NCI-H187 treated with DMSO at 0.1 percent for 48 hours (cell line): ENCODE measurements around the gene SPEM3.

ENCODE experiments used
- DNase-seq: peaks from one replicate; lab custom pipeline; 2025; lab: John Stamatoyannopoulos, UW

SPEM3 gene

GRCh38 chr17:7421186-7421585 is 7.5 kb upstream of the SPEM3 start:
- no peak for DNase-seq

- no peak for DNase-seq
Measured at GRCh38 chr17:7423679-7424078, 5.0 kb upstream of the SPEM3 start.

DNA sequence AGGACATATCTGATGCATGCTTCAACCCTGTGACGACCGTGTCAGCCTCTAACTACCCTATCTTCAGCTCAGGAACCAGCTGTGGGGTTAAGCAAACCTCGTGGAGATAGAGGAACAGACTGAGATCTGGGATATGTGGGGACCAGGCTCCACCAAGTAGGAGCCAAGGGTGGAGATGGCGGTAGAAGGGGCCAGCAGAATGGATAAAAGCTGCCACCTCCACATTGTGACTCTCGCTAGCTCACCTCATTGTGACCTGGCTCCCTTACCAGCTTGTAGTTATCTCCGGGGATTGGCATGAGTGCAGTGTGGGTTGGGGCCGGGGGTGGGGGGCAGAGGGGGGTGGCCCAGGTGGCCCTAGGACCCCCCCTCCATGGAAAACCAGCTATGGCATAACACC is 3.3 kb upstream of the SPEM3 start, which contains the start of gene SPEM2:
Gene SPEM2 (plus strand): TSS at position 301 of the 400 bp plus-strand sequence. CDS start 73 bp downstream, at position 374.
- no peak for DNase-seq

DNA sequence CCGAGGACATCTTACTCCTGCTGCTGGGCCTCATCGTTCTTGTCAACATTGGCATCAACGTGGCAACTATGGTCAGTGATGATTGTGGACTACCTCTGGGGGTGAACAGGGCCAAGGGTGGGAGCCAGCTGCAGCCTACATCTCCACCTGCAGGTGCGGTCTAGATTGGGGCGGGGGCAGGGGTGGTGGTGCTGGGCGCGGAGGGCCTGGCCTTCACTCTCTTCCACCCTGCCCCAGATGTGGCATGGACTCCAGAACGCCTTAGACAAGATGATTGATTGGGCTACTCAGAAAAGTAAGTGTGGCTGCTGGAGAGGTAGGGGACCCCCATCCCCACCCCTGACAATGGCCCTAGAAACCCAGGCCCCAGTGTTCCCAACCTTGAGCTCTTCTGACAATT is 2.9 kb upstream of the SPEM3 start:
- DNase-seq: no peak

DNA sequence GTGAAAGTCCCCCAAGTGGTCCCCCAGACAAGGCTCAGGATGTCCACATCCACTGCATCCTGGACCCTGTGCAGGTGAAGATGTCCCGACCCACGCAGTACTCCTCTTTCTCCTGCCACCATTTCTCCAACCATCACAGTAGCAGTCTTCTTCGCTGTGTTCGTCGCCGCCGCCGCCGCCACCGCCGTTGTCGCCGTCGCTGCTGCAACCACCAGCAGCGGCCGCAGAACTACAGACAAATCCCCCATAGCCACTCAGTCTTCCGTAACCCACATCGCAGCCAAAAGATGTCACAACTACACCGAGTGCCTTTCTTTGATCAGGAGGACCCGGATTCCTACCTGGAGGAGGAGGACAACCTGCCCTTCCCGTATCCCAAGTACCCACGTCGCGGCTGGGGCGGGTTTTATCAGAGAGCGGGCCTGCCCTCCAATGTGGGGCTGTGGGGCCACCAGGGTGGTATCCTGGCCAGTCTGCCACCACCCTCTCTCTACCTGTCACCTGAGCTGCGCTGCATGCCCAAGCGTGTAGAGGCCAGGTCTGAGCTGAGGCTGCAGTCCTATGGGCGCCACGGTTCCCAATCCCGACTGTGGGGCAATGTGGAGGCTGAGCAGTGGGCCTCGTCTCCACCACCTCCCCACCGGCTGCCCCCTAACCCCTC is 2.3 kb upstream of the SPEM3 start:
- no peak for DNase-seq

DNA sequence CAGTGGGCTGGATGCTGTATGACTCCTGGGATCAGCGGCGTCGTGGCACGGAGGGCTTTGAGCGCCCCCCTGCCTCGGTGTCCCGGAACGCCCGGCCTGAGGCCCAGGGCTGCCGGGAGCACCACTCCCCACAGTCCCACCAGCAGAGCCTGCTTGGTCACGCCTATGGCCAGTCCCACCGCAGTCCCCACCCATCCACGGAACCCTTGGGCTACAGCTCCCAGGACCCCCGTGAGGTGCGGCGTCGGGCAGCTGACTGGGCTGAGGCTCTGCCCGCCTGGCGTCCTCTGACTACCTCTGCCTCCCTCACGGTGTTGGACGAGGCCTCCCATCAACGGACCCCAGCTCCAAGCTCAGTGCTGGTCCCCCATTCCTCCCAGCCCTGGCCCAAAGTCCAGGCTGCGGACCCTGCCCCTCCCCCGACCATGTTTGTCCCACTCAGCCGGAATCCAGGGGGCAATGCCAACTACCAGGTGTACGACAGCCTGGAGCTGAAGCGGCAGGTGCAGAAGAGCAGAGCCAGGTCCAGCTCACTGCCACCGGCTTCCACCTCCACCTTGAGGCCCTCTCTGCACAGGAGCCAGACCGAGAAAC is 1.7 kb upstream of the SPEM3 start:
- no peak for DNase-seq

GRCh38 chr17:7427549-7427948 is 1.1 kb upstream of the SPEM3 start:
- no peak for DNase-seq

DNA sequence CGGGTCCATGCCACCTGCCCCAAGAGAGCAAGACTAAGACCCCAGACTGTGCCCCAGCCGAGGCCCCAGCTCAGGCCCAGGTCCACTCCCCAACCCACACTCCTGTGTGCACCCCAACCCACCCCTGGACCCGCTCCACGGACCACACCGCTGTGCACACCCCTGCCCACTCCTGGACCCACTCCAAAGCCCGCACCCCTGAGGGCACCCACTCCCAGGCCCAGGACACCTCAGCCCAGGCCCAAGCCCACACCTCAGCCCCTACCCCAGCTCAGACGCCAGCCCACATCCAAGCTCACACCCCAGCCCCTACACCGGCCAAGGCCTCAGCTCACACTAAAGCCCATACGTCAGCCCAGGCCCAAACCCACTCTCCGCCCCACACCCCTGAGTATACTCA is 1.1 kb downstream of the SPEM3 start:
- DNase-seq: no peak

GRCh38 chr17:7431231-7431630 is 2.6 kb downstream of the SPEM3 start:
- no peak for DNase-seq

GRCh38 chr17:7432296-7432695 is 3.6 kb downstream of the SPEM3 start:
- no peak for DNase-seq

DNA sequence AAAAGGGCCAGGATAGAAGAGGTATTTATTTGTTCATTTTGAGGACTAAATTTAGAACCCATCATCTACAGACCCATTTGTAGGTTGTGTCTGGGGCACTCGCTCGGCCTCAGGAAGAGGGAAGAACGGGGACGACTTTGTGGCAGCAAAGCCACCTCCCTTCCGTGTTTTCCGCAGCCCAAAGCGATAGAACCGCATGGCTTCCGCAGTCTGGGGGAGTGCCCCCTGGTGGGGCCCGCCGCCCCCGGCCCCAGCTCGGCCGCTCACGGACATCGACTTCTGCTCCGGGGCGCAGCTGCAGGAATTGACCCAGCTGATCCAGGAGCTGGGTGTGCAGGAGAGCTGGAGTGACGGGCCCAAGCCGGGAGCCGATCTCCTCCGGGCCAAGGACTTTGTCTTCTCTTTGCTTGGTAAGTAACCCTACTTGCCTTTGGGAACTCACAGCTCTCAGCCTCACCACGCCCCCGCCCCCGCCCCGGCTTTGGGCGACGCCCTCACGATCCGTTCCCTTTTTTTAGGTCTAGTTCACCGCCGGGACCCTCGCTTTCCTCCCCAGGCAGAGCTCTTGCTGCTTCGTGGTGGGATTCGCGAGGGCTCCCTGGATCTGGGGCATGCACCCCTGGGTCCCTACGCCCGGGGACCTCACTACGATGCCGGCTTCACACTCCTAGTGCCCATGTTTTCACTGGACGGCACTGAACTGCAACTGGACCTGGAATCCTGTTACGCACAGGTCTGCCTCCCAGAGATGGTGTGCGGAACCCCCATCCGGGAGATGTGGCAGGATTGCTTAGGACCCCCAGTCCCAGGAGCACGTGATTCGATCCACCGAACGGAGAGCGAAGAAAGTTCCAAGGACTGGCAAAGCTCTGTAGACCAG is 7.3 kb downstream of the SPEM3 start:
- no peak for DNase-seq

DNA sequence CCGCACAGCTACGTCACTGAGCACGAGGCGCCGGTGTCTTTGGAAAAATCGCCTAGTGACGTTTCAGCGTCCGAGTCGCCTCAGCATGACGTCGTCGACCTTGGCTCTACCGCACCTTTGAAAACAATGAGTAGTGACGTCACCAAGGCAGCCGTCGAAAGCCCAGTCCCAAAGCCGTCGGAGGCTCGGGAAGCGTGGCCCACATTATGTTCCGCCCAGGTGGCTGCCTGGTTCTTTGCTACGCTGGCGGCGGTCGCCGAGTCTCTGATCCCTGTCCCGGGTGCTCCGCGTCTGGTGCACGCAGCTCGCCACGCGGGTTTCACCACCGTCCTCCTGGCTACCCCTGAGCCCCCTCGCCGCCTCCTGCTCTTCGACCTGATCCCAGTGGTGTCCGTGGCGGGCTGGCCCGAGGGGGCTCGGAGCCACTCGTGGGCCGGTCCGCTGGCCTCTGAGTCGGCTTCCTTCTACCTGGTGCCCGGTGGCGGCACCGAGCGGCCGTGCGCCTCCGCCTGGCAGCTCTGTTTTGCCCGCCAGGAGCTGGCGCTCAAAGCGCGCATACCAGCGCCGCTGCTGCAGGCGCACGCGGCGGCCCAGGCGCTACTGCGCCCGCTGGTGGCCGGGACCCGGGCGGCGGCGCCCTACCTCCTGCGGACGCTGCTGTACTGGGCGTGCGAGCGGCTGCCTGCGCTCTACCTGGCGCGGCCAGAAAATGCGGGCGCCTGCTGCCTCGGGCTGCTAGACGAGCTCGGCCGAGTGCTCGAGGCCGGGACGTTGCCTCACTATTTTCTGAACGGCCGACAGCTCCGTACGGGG is 8.1 kb downstream of the SPEM3 start:
- no peak for DNase-seq

- DNase-seq: no peak
Measured at GRCh38 chr17:7437369-7437863, 8.8 kb downstream of the SPEM3 start.

DNA sequence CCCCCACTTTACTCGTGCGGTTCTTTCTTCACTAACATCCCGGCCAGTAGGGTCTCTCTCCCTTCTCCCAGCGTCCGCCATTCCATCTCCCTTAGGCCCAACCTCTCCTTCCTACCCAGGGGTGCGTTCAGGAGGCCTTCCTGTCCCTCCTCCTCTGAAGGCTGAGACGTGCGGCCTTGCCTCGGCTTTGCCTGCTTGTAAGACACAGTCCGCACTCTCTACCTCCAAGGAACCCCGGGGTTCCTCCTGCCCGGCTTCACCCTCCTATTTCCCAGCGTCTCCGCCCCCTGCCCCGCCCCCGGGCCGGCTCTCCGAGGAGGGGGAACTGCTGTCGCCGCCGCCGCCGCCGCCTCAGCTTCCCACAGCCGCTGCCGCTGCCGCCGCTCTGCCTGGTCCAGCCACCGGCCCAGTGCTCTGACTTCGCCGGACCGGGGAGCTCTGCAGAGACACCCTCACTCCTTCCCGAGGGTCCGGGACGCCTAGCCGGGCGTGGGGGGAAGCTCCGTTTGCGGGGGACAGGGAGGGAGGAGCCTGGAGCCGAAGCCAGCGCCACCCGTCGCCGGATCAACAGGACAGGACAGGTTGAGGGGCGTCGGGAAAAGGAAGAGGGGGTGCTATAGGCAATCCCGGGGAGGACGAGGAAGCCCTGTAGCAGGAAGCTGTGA is 9.4 kb downstream of the SPEM3 start:
- no peak for DNase-seq

- DNase-seq: no peak
Measured at GRCh38 chr17:7438656-7439460, 10.2 kb downstream of the SPEM3 start.

GRCh38 chr17:7439462-7440112 is 10.9 kb downstream of the SPEM3 start, which contains the start of gene FGF11:
TSS of gene FGF11 (plus strand) at chr17:7439512. CDS start at chr17:7439621, 109 bp downstream.
- no peak for DNase-seq

- no peak for DNase-seq
Measured at GRCh38 chr17:7440113-7440833, 11.6 kb downstream of the SPEM3 start.

- DNase-seq: no peak
Measured at GRCh38 chr17:7440834-7441195, 12.2 kb downstream of the SPEM3 start.

DNA sequence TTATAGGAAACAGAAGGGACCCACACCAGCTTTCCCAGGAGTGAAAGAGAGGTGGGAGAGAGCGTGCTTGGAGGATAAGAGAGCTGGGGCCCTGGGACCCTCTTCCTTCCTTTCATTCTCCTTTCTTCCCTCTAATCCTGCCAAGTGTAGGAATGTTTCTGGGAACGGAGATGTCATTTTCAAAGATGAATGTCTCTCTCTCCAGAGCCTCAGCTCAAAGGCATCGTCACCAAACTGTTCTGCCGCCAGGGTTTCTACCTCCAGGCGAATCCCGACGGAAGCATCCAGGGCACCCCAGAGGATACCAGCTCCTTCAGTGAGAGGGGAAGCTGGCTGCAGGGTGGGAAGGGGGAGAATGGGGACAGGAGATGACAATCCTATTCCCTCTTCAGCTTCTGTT is 12.6 kb downstream of the SPEM3 start:
- DNase-seq: no peak
